Mucosa of descending colon (tissue), 3 donors: ENCODE results near the gene PCBP3. TPM values are rescaled to one million over a fixed set of nuclear protein-coding genes. Genes with fewer than 3 reads are reported as not detected.

ENCODE experiments used
- ATAC-seq: fragments of 200-7000 bp; cut with Tn5 transposase; one replicate; pipeline ENCODE4 v1.9.1; 2020; ENCODE audit warnings: mild to moderate bottlenecking, moderate library complexity
- DNase-seq, 3 donors: peaks; one replicate each; pipeline ENCODE4 v3.0.0-alpha.2; 2020
- H3K36me3 ChIP-seq: fragments of 200-600 bp; one replicate; pipeline ENCODE4 v1.8.0; 2021; ENCODE audit warnings: low read depth, mild to moderate bottlenecking
- H3K4me1 ChIP-seq: fragments of 200-600 bp; one replicate; pipeline ENCODE4 v1.8.0; 2021; ENCODE audit warnings: low read depth, mild to moderate bottlenecking
- H3K4me3 ChIP-seq: fragments of 200-600 bp; one replicate; pipeline ENCODE4 v1.8.0; 2021; ENCODE audit warnings: mild to moderate bottlenecking
- H3K9me3 ChIP-seq: fragments of 200-600 bp; one replicate; pipeline ENCODE4 v1.8.0; 2021; ENCODE audit warnings: mild to moderate bottlenecking
- intact Hi-C, 2 donors: fragments of 100-400 bp; cut with DNase I in 1 of 2; cut with micrococcal nuclease in 1 of 2; formaldehyde crosslinking; loops; one replicate each; pipeline versions ENCODE4 v1.11.0 to v1.11.1; 2022; cut with DNase I, micrococcal nuclease
- total RNA-seq, 3 donors: library from RNA; stranded (reverse); fragmentation: NEBNext Ultra II Directional in 2 of 3; extraction: Animal tissue kit (Norgen Biotek cat#: 25700) in 2 of 3; gene quantifications; one replicate each; pipeline versions ENCODE4 v1.2.1 to v1.2.4, GENCODE V29; 2021 to 2023
- TF ChIP-seq, protein P1 (sequence below): fragments of 200-600 bp; IDR thresholded peaks from one replicate; pipeline ENCODE4 v1.8.0; 2022; ENCODE audit warnings: antibody characterized with exemption, mild to moderate bottlenecking
- donor health status: DM: no; HTN: no; CAD: no; lungs with moderate emphysema.
- donor health status: DM: no; HTN: no; CAD: no.
- donor health status: DM: no; HTN: yes; CAD: no.

The PCBP3 gene
- total RNA-seq, 3 donors from 2014 or later, result 4.5 to 18.4 (median 7.6) TPM

DNA sequence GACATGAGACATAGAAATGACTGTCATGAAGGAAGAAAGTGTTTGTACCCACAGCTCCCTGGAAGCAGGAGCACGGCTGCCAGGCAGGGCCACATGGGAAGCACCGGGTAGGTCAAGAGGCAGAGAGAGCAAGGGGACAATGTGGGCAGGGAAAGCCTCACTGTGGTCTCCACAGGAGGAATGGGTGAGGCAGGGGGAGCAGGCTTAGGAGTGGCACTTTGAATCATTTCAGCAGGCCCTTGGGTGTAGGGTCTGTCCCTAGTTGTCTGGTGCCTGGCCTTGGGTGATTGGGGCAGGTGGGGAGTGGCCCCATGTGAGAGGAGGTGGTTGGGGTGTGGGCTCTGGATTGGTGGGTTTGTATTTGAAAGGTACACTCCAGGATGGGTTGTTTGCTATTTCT lies 83.9 kb downstream of the PCBP3 start:
- intact Hi-C loops, result no loop called here
- ATAC-seq, result no peak

GRCh38 chr21:45735259-45736000 lies 91.9 kb downstream of the PCBP3 start:
- no peaks in the 10 kb centered on the region for H3K4me1 ChIP-seq
- H3K4me3 ChIP-seq, result no peak overlapping the region
- ATAC-seq, result no peak
- TF ChIP-seq, protein P1, sequence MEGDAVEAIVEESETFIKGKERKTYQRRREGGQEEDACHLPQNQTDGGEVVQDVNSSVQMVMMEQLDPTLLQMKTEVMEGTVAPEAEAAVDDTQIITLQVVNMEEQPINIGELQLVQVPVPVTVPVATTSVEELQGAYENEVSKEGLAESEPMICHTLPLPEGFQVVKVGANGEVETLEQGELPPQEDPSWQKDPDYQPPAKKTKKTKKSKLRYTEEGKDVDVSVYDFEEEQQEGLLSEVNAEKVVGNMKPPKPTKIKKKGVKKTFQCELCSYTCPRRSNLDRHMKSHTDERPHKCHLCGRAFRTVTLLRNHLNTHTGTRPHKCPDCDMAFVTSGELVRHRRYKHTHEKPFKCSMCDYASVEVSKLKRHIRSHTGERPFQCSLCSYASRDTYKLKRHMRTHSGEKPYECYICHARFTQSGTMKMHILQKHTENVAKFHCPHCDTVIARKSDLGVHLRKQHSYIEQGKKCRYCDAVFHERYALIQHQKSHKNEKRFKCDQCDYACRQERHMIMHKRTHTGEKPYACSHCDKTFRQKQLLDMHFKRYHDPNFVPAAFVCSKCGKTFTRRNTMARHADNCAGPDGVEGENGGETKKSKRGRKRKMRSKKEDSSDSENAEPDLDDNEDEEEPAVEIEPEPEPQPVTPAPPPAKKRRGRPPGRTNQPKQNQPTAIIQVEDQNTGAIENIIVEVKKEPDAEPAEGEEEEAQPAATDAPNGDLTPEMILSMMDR, result no peak
- intact Hi-C loops, result no loop called here
- H3K36me3 ChIP-seq, result no peaks in the 10 kb centered on the region
- DNase-seq, result no peak
- no peaks in the 10 kb centered on the region for H3K9me3 ChIP-seq

More for the DNA sequence above, 83.9 kb downstream of the PCBP3 start:
- TF ChIP-seq, protein P1, result no peak
- H3K36me3 ChIP-seq, result no peaks in the 10 kb centered on the region
- H3K9me3 ChIP-seq, result no peaks in the 10 kb centered on the region
- no peak overlapping the region for H3K4me3 ChIP-seq
- H3K4me1 ChIP-seq, result no peaks in the 10 kb centered on the region
- no peak for DNase-seq

DNA sequence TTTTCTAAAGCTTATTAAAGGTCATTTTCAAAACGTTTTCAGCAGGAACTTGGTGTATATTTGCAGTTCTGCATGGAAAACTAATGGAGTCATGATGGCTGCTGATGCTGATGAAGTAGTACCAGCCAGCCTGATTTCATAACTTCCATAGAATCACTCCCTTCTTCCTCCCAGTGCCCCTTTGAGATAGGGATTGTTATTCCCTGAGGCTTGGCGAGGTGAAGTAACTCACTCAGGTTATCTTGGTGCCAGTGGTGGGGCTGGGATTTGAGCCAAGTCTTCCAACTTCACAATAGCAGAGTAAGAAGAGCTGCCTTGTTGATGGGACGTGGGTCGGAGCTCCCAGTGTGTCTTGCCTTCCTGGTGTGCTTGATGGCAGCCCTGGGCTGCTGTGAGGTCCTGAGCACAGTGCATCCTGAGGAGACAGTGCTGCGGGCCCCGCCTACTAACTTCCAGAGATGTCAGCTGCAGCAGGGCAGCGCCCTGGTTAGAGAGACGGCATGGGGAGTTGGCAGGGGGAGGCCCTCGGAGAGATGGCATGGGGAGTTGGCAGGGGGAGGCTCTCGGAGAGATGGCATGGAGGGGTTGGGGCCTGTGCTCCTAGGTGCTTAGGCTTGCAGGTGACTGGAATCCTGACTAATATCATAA lies 92.6 kb downstream of the PCBP3 start:
- no peak overlapping the region for H3K4me3 ChIP-seq
- DNase-seq (no peak), ATAC-seq (no peak)
- H3K4me1 ChIP-seq, result no peaks in the 10 kb centered on the region
- no peaks in the 10 kb centered on the region for H3K9me3 ChIP-seq
- TF ChIP-seq, protein P1, result no peak
- intact Hi-C loops, result no loop called here
- H3K36me3 ChIP-seq, result no peaks in the 10 kb centered on the region

- no peaks in the 10 kb centered on the region for H3K4me1 ChIP-seq
- ATAC-seq (no peak), DNase-seq (no peak)
- intact Hi-C loops, result no loop called here
- no peaks in the 10 kb centered on the region for H3K9me3 ChIP-seq
- H3K4me3 ChIP-seq, result no peak overlapping the region
- TF ChIP-seq, protein P1, result no peak
- H3K36me3 ChIP-seq, result no peaks in the 10 kb centered on the region
Measured at GRCh38 chr21:45736690-45737484, 93.4 kb downstream of the PCBP3 start.

- no peak overlapping the region for H3K4me3 ChIP-seq
- H3K4me1 ChIP-seq, result no peaks in the 10 kb centered on the region
- TF ChIP-seq, protein P1, result no peak
- no peaks in the 10 kb centered on the region for H3K36me3 ChIP-seq
- ATAC-seq (no peak), DNase-seq (no peak)
- no peaks in the 10 kb centered on the region for H3K9me3 ChIP-seq
- intact Hi-C loops, result no loop called here
Measured at GRCh38 chr21:45737485-45738166, 94.1 kb downstream of the PCBP3 start.
